Tibial artery (tissue), 4 donors: ENCODE results near the gene TBCD.
A peak's percentile ranks its signal among the peaks of the same experiment; 100 is the strongest.
"Not testable (repeated sequence)": the region's sequence is repeated elsewhere in the genome, so short reads cannot be mapped to it uniquely, and the experiment has no call there.

Experiments used
- DNase-seq, 2 donors: peaks; one replicate each; pipeline ENCODE4 v3.0.0-alpha.2; 2019
- H3K27ac ChIP-seq, 2 donors: fragments of 200-600 bp; sonication (generic) in 1 of 2; 1 replicate in 1 of 2; 2 replicates in 1 of 2; pipeline ENCODE4 v1.5.1; 2018 to 2019; ENCODE audit warnings: mild to moderate bottlenecking in 1 of 2
- H3K27me3 ChIP-seq, 2 donors: fragments of 200-600 bp; sonication (generic) in 1 of 2; one replicate each; pipeline versions ENCODE4 v1.5.1 to v1.6.0; 2016 to 2019
- H3K36me3 ChIP-seq, 3 donors: fragments of 200-600 bp; sonication (generic) in 2 of 3; one replicate each; pipeline ENCODE4 v1.5.1; 2016 to 2019; ENCODE audit warnings: mild to moderate bottlenecking in 2 of 3
- H3K4me1 ChIP-seq, 4 donors: fragments of 200-600 bp; sonication (generic) in 2 of 4; 1 replicate in 3 of 4; 2 replicates in 1 of 4; pipeline ENCODE4 v1.5.1; 2016 to 2019
- H3K4me3 ChIP-seq, 2 donors: fragments of 200-600 bp; sonication (generic) in 1 of 2; 1 replicate in 1 of 2; 2 replicates in 1 of 2; pipeline ENCODE4 v1.5.1; 2018 to 2019; ENCODE audit warnings: mild to moderate bottlenecking in 2 of 2
- H3K9me3 ChIP-seq, 3 donors: fragments of 200-600 bp; sonication (generic) in 1 of 3; one replicate each; pipeline ENCODE4 v1.5.1; 2016 to 2019
- CTCF ChIP-seq, 2 experiments: fragments of 200-600 bp in 1 of 2; fragments of 450-650 bp in 1 of 2; IDR thresholded peaks; one replicate each; pipeline ENCODE4 v1.5.1; 2017 to 2019; ENCODE audit warnings: antibody characterized with exemption in 2 of 2, mild to moderate bottlenecking in 1 of 2, moderate library complexity in 1 of 2
- intact Hi-C: fragments of 100-400 bp; cut with DNase I; formaldehyde crosslinking; loops from one replicate; pipeline ENCODE4 v1.15.0; 2023; ENCODE audit warnings: low total_unique reads

TBCD gene

DNA sequence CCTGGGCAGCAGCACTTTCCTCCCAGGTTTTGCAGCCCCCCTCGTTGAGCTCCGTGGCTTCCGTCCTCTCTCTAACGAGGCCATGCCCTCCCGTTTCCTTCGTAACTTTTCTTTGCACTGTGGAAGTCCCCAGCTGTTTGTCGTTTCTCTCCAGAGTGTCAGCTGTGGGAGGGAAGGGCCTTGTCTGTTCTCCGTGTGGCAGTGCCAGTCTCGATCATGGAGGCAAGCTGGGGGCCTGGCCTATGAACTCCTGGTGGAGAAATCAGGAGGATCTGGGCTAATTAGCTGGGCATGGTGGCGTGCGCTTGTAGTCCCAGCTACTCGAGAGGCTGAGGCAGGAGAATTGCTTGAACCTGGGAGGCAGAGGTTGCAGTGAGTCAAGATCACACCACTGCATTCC lies 28.3 kb downstream of the TBCD start:
- TF ChIP-seq CTCF (IDR thresholded peaks at IDR 0.05): no peak
- H3K27me3 ChIP-seq: no peaks in the 10 kb centered on the region
- DNase-seq: no peak
- intact Hi-C loops: loop anchor here (5.0 kb wide), 1 partner anchor 182 kb away; no protein-coding TSS in a partner anchor
- H3K36me3 ChIP-seq: peaks cover 14 to 39% (median 22%) of the 10 kb centered on the region in 3 donors
- H3K9me3 ChIP-seq: no peaks in the 10 kb centered on the region
- H3K27ac ChIP-seq: no peak overlapping the region
- peaks cover 0 to 3% (median 0%) of the 10 kb centered on the region in 4 donors for H3K4me1 ChIP-seq
- no peak overlapping the region for H3K4me3 ChIP-seq

DNA sequence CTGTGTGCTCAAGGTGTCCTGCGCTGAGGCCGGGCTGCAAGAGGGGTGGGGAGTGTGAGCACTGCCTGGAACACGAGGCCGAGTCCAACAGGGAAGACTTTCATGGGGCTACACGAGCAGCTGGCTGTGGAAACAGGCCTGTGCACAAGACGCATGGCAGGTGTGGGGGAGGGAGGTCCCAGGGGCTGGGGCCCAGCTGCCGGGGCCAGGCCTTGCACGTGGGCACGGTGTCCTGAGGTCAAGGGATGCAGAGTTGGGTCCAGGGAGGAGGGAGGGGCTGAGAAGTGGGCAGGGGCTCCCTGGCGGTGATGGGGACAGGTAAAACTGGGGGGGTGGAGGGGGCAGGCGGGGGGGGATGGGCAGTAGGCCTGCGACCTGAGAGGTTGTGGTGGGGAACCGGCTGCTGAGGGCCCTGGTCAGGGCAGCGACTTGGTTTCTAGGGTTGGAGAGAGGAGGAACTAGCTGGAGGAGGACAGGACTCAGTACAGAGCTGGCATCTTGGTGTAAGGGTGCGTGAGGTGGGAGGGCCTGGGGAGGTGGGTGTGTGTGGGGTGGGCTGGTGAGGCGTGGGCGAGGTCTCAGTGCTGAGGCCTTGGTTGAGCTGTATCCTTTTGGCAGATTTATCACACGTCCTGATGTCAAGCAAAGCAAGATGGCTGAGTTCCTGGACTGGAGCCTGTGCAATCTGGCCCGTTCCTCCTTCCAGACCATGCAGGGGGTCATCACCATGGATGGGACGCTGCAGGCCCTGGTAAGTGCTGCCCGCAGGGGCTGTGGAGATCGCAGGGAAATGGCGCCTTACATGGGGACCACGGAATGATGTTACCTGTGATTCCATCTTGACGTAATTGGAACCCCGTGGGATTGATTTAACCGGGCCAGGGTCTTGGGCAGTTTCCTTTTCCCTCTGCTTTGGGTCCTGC lies 29.4 kb downstream of the TBCD start:
- H3K27me3 ChIP-seq: no peaks in the 10 kb centered on the region
- H3K9me3 ChIP-seq: no peaks in the 10 kb centered on the region
- TF ChIP-seq CTCF (IDR thresholded peaks at IDR 0.05): no peak
- intact Hi-C loops: loop anchor here (5.0 kb wide), 1 partner anchor 181 kb away; no protein-coding TSS in a partner anchor
- H3K27ac ChIP-seq: no peak overlapping the region
- H3K4me1 ChIP-seq: no peaks in the 10 kb centered on the region
- DNase-seq: no peak
- H3K4me3 ChIP-seq: no peak overlapping the region
- peaks cover 14 to 39% (median 22%) of the 10 kb centered on the region in 3 donors for H3K36me3 ChIP-seq

DNA sequence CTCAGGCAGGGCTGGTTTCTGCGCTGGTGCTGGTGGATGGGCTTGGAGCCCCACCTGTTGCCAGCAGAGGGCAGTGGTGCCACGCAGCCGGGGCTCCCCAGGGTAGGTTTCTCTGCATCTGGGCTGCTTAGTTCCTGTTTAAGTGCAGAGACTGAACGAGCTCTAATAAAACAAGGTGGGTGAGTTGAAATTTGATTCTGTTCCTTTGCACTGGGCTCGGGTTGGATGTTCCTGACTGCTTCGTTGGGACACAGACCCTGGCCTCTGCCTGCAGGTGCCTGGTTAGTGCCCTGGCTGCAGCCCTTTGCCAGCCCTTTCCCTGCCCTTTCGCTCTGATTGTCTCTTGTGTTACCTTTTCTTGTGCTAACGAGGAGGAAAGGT lies 30.0 kb downstream of the TBCD start:
- peaks cover 14 to 35% (median 22%) of the 10 kb centered on the region in 3 donors for H3K36me3 ChIP-seq
- no peaks in the 10 kb centered on the region for H3K9me3 ChIP-seq
- TF ChIP-seq CTCF (IDR thresholded peaks at IDR 0.05): peak; percentile 96 to 98
- intact Hi-C loops: loop anchor here (5.0 kb wide), 1 partner anchor 180 kb away; no protein-coding TSS in a partner anchor
- H3K27me3 ChIP-seq: no peaks in the 10 kb centered on the region
- no peaks in the 10 kb centered on the region for H3K4me1 ChIP-seq
- DNase-seq: peak; percentile 79 to 88
- no peak overlapping the region for H3K27ac ChIP-seq
- H3K4me3 ChIP-seq: no peak overlapping the region

DNA sequence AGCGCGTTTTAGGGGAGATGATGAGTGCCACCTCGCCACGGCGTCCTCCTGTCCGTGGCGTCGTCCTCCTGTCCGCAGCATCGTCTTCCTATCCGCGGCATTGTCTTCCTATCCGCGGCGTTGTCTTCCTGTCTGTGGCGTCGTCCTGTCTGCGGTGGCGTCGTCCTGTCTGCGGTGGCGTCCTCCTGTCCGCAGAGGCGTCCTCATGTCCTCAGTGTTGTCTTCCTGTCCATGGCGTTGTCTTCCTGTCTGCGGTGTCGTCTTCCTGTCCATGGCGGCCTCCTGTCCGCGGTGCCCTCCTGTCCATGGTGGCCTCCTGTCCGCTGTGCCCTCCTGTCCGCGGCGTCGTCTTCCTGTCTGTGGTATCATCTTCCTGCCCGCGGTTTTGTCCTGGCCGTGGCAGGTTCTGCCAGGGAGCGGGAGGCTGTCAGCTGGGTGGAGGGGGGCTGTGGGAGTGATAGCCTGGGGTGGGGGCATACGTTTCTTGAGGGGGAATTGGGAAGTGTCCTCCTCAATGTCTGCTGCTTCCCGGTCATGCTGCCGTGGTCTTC lies 30.9 kb downstream of the TBCD start:
- H3K9me3 ChIP-seq: no peaks in the 10 kb centered on the region
- H3K27ac ChIP-seq: no peak overlapping the region
- H3K27me3 ChIP-seq: no peaks in the 10 kb centered on the region
- TF ChIP-seq CTCF (IDR thresholded peaks at IDR 0.05): no peak
- no peaks in the 10 kb centered on the region for H3K4me1 ChIP-seq
- no peak for DNase-seq
- peaks cover 14 to 35% (median 24%) of the 10 kb centered on the region in 3 donors for H3K36me3 ChIP-seq
- intact Hi-C loops: loop anchor here (5.0 kb wide), 1 partner anchor 180 kb away; no protein-coding TSS in a partner anchor
- H3K4me3 ChIP-seq: no peak overlapping the region

DNA sequence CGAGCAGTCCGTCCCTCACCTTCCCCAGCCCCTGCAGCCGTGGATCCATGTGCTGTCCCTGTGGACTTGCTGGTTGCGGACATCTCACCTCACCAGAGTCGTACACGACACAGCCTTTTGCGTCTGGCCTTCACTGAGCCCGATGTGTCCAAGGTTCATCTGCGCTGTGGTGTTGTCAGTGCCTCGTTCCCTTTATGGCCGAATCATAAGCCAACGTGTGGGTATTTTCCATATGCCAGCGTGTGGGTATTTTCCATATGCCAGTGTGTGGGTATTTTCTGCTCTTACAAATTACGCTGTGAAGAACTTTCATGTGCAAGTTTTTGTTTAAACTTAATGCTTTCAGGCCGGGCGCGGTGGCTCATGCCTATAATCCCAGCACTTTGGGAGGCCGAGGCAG lies 31.6 kb downstream of the TBCD start:
- H3K36me3 ChIP-seq: peaks cover 14 to 35% (median 24%) of the 10 kb centered on the region in 3 donors
- no peaks in the 10 kb centered on the region for H3K4me1 ChIP-seq
- intact Hi-C loops: loop anchor here (5.0 kb wide), 1 partner anchor 179 kb away; no protein-coding TSS in a partner anchor

GRCh38 chr17:82785581-82785980 lies 33.7 kb downstream of the TBCD start:
- H3K27ac ChIP-seq, H3K4me3 ChIP-seq, H3K9me3 ChIP-seq, H3K4me1 ChIP-seq, DNase-seq, H3K27me3 ChIP-seq, intact Hi-C loops: not testable (repeated sequence)
- peaks cover 14 to 39% (median 24%) of the 10 kb centered on the region in 3 donors for H3K36me3 ChIP-seq

More for the DNA sequence above, 31.6 kb downstream of the TBCD start:
- Histone ChIP-seq H3K27ac (no peak overlapping the region), H3K27me3 (no peaks in the 10 kb centered on the region), H3K9me3 (no peaks in the 10 kb centered on the region), H3K4me3 (no peak overlapping the region)
- DNase-seq: no peak
- no peak for TF ChIP-seq CTCF (IDR thresholded peaks at IDR 0.05)
